ENCODE data around the gene KDM2B. TPM values are rescaled to one million over a fixed set of nuclear protein-coding genes. Genes with fewer than 3 reads are reported as not detected.

KDM2B gene
- polyA plus RNA-seq, 3 donors, result 9.7 to 68.1 (median 9.7) TPM

DNA sequence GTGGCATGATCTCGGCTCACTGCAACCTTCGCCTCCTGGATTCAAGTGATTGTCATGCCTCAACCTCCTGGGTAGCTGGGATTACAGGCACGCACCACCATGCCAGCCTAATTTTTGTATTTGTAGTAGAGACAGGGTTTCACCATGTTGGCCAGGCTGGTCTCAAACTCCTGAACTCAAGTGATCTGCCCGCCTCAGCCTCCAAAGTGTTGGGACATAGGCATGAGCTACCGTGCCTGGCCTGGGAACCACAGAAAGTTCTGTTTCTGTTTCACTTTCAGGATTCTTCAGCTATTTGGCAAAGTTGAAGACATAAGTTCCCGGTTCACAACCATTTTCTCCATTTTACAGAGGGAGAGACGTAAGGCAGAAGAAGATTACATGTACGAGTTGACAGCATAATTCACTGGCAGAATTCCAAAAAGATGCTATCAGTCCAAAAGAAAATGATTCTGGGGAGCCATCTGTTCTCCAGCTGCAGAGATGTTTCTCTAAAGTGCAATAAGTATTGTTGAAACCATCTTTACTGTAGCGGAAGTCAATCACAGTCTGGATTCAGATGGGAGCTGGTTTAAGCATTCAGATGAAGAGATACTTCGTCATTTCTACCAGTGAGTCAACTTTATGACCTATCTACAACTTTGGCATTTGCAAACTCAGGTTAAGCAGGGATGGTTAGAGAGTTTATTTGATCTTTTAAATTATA, 189.1 kb downstream of the KDM2B start:
- intact Hi-C loops (cut with micrococcal nuclease), result loop anchor here in 1 of 2 donors (10.0 kb wide), 2 partner anchors 47 to 73 kb away; no protein-coding TSS in a partner anchor
- H3K27ac Mint-ChIP-seq, result peak overlapping the region; percentile 78 to 92 (median 89)
- peaks cover 0 to 3% (median 0%) of the 10 kb centered on the region in 7 donors for H3K9me3 Mint-ChIP-seq
- peak overlapping the region; percentile 73 for H2AFZ ChIP-seq (ENCODE audit: insufficient read depth, low read depth, low read length, poor library complexity, severe bottlenecking)
- no peak overlapping the region for H3K9ac ChIP-seq (ENCODE audit: insufficient read depth, low read length, poor library complexity, severe bottlenecking)
- H3K4me2 ChIP-seq (replicated peaks; ENCODE audit: extremely low read depth, low read length, poor library complexity, severe bottlenecking), result peak overlapping the region; percentile 72
- H3K27me3 ChIP-seq (ENCODE audit: control insufficient read depth in 2 of 2, insufficient read depth in 2 of 2, low read length in 2 of 2), result no peaks in the 10 kb centered on the region
- DNase-seq, result peak; percentile 67 to 75 (median 74)
- no peaks in the 10 kb centered on the region for H3K9me3 ChIP-seq (replicated peaks in 1 of 2; ENCODE audit: control insufficient read depth in 1 of 2, insufficient read depth in 1 of 2, low read length in 2 of 2)
- H4K20me1 ChIP-seq (ENCODE audit: insufficient read depth, low read length), result no peaks in the 10 kb centered on the region
- no peaks in the 10 kb centered on the region for H3K36me3 Mint-ChIP-seq
- H3K27me3 Mint-ChIP-seq (ENCODE audit: low read depth in 3 of 3), result peaks cover 0 to 1% (median 0%) of the 10 kb centered on the region in 3 donors
- H3K79me2 ChIP-seq (ENCODE audit: insufficient read depth, low read length), result no peaks in the 10 kb centered on the region
- WGBS (ENCODE audit: insufficient coverage), result 58% methylated on average over 5 of the region's 10 CpGs
- H3K4me1 Mint-ChIP-seq, result peaks cover 23% of the 10 kb centered on the region
- H3K27ac ChIP-seq (ENCODE audit: low read depth in 1 of 2, low read length in 2 of 2), result peak overlapping the region; percentile 66 to 85
- H3K4me3 Mint-ChIP-seq, result peak overlapping the region; percentile 54 to 72
- H3K4me1 ChIP-seq (ENCODE audit: control insufficient read depth in 1 of 2, insufficient read depth in 2 of 2, low read length in 2 of 2), result peaks cover 19 to 24% of the 10 kb centered on the region in 2 donors
- TF ChIP-seq, protein P1, sequence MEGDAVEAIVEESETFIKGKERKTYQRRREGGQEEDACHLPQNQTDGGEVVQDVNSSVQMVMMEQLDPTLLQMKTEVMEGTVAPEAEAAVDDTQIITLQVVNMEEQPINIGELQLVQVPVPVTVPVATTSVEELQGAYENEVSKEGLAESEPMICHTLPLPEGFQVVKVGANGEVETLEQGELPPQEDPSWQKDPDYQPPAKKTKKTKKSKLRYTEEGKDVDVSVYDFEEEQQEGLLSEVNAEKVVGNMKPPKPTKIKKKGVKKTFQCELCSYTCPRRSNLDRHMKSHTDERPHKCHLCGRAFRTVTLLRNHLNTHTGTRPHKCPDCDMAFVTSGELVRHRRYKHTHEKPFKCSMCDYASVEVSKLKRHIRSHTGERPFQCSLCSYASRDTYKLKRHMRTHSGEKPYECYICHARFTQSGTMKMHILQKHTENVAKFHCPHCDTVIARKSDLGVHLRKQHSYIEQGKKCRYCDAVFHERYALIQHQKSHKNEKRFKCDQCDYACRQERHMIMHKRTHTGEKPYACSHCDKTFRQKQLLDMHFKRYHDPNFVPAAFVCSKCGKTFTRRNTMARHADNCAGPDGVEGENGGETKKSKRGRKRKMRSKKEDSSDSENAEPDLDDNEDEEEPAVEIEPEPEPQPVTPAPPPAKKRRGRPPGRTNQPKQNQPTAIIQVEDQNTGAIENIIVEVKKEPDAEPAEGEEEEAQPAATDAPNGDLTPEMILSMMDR (IDR thresholded peaks at IDR 0.05), result no peak
- no peaks in the 10 kb centered on the region for H3K36me3 ChIP-seq (replicated peaks in 1 of 2; ENCODE audit: control insufficient read depth in 1 of 2, insufficient read depth in 2 of 2, low read length in 2 of 2)
- H3K4me3 ChIP-seq (replicated peaks in 1 of 3; ENCODE audit: low read depth in 2 of 3, low read length in 3 of 3), result peak overlapping the region; percentile 5 to 71 (median 47)

DNA sequence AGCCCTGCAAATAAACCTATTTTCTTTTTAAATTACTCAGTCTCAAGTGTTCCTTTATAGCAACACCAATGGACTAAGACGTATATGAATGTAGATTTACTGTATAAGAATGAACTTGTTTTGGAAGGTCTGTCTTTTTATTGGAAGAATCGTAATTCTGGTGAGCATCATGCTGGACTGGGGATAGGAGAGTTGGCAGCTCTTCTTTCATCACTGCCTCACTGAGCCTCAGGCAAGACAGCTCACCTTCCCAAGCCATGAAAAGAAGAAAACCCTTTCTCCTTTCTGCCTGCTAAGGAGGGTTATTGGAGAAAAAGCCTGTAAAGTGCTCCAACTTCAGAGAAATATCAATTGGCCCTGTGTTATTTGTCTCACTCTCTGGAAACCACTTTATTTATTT, 190.0 kb downstream of the KDM2B start:
- intact Hi-C loops (cut with micrococcal nuclease), result loop anchor here in 1 of 2 donors (10.0 kb wide), 2 partner anchors 46 to 74 kb away; no protein-coding TSS in a partner anchor
- Mint-ChIP-seq H3K27me3 (ENCODE audit: low read depth in 3 of 3) (peaks cover 0 to 1% (median under 1%) of the 10 kb centered on the region in 3 donors), H3K4me3 (no peak overlapping the region), H3K9me3 (peaks cover 0 to 3% (median 0%) of the 10 kb centered on the region in 7 donors), H3K36me3 (no peaks in the 10 kb centered on the region), H3K27ac (no peak overlapping the region), H3K4me1 (peaks cover 23% of the 10 kb centered on the region)
- Histone ChIP-seq H3K36me3 (replicated peaks in 1 of 2; ENCODE audit: control insufficient read depth in 1 of 2, insufficient read depth in 2 of 2, low read length in 2 of 2) (no peaks in the 10 kb centered on the region), H3K4me1 (ENCODE audit: control insufficient read depth in 1 of 2, insufficient read depth in 2 of 2, low read length in 2 of 2) (peaks cover 19 to 24% of the 10 kb centered on the region in 2 donors), H3K9me3 (replicated peaks in 1 of 2; ENCODE audit: control insufficient read depth in 1 of 2, insufficient read depth in 1 of 2, low read length in 2 of 2) (no peaks in the 10 kb centered on the region), H3K4me3 (replicated peaks in 1 of 3; ENCODE audit: low read depth in 2 of 3, low read length in 3 of 3) (no peak overlapping the region), H3K27me3 (ENCODE audit: control insufficient read depth in 2 of 2, insufficient read depth in 2 of 2, low read length in 2 of 2) (no peaks in the 10 kb centered on the region), H3K27ac (ENCODE audit: low read depth in 1 of 2, low read length in 2 of 2) (no peak overlapping the region), H4K20me1 (ENCODE audit: insufficient read depth, low read length) (no peaks in the 10 kb centered on the region), H3K4me2 (replicated peaks; ENCODE audit: extremely low read depth, low read length, poor library complexity, severe bottlenecking) (no peak overlapping the region), H3K9ac (ENCODE audit: insufficient read depth, low read length, poor library complexity, severe bottlenecking) (no peak overlapping the region), H3K79me2 (ENCODE audit: insufficient read depth, low read length) (no peaks in the 10 kb centered on the region), H2AFZ (ENCODE audit: insufficient read depth, low read depth, low read length, poor library complexity, severe bottlenecking) (no peak overlapping the region)
- DNase-seq, result no peak
- WGBS (ENCODE audit: insufficient coverage), result no CpG with 5 or more reads among the region's 2 CpGs
- TF ChIP-seq, protein P1 (IDR thresholded peaks at IDR 0.05), result no peak

Data from CD14-positive monocyte (primary cell).